Rectal smooth muscle tissue (tissue), 1 donor: ENCODE data around the gene PALM.
"Not testable (repeated sequence)": the region's sequence is repeated elsewhere in the genome, so short reads cannot be mapped to it uniquely, and the experiment has no call there.

Source experiments
- H3K27ac ChIP-seq: one replicate; pipeline ENCODE4 v1.7.0; 2013; ENCODE audit warnings: low read depth, low read length, inconsistent platforms
- H3K27me3 ChIP-seq: one replicate; pipeline ENCODE4 v1.7.0; 2013; ENCODE audit warnings: low read length; ENCODE audit not compliant: control insufficient read depth, insufficient read depth
- H3K36me3 ChIP-seq: one replicate; pipeline ENCODE4 v1.7.0; 2013; ENCODE audit warnings: low read length; ENCODE audit not compliant: control insufficient read depth, insufficient read depth
- H3K4me1 ChIP-seq: one replicate; pipeline ENCODE4 v1.7.0; 2013; ENCODE audit warnings: low read length; ENCODE audit not compliant: control insufficient read depth, insufficient read depth
- H3K4me3 ChIP-seq: one replicate; pipeline ENCODE4 v1.7.0; 2013; ENCODE audit warnings: low read length
- H3K9ac ChIP-seq: one replicate; pipeline ENCODE4 v1.7.0; 2013; ENCODE audit warnings: low read length

The PALM gene

DNA sequence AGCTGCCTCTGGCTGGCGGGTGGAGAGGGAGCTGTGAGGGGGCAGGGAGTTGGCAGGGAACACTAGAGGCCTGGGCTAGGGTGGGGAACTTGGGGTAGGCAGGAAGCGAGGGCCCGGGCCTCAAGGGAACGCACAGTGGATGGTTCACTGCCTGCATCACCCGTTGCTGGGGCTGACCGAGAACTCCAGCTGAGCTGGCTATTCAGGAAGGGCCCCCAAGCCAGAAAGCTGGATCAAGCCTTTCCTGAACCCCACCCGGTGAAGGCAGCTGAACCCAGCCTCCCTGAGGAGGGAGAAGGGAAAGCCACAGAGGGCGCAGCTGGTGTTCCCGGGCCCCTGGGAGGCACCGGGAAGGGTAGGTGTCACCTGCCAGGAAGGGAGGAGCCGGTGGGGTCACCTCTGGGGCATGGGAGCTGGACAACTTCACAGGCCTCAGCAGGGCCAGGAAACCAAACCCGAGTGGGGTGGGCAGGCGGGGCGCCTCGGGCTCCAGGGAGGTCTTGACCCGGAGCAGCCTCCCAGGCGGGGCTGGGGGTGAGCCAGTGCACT, 13.9 kb downstream of the PALM start:
- H3K27me3 ChIP-seq = peaks cover 4% of the 10 kb centered on the region
- H3K4me1 ChIP-seq = no peaks in the 10 kb centered on the region
- no peaks in the 10 kb centered on the region for H3K36me3 ChIP-seq
- H3K27ac ChIP-seq = no peak overlapping the region
- H3K4me3 ChIP-seq = no peak overlapping the region
- no peak overlapping the region for H3K9ac ChIP-seq

DNA sequence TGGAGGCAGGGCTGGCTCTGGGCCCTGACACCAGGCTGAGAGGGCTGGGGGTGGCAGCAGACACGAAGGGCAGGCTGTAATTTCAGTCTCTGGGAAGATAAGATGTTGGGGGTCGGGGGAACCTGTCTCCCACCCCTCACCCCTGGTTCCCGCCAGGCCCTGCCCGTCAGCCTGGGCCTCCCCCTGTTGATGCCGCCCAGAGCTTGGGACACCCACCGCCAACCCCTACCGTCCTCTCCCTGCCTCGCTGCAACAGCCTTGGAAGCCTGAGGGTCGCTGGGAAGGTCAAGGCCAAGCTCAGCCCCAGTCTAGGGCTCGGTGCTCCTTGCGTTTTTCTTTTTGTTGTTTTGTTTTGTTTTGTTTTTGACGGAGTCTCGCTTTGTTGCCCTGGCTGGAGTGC, 14.5 kb downstream of the PALM start:
- Histone ChIP-seq H3K27me3 (peaks cover 3% of the 10 kb centered on the region), H3K27ac (no peak overlapping the region), H3K36me3 (no peaks in the 10 kb centered on the region), H3K4me1 (no peaks in the 10 kb centered on the region), H3K4me3 (no peak overlapping the region), H3K9ac (no peak overlapping the region)

DNA sequence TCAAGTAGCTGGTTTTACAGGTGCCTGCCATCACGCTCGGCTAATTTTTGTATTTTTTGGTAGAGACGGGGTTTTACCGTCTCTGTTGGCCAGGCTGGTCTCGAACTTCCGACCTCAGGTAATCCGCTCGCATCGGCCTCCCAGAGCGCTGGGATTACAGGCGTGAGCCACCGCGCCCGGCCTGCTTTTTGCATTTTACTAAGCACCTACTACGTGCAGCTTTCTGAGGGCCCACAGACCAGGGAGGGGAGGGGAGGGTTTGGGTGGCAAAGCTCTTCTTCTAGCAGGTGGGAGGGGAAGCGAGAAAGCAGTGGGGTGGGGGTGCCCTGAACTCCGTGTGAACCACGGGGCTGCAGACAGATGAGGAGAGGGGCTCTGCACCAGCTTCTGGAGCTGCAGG, 15.0 kb downstream of the PALM start:
- Histone ChIP-seq H3K4me1 (no peaks in the 10 kb centered on the region), H3K27me3 (no peaks in the 10 kb centered on the region), H3K9ac (no peak overlapping the region), H3K4me3 (no peak overlapping the region), H3K36me3 (no peaks in the 10 kb centered on the region), H3K27ac (no peak overlapping the region)

DNA sequence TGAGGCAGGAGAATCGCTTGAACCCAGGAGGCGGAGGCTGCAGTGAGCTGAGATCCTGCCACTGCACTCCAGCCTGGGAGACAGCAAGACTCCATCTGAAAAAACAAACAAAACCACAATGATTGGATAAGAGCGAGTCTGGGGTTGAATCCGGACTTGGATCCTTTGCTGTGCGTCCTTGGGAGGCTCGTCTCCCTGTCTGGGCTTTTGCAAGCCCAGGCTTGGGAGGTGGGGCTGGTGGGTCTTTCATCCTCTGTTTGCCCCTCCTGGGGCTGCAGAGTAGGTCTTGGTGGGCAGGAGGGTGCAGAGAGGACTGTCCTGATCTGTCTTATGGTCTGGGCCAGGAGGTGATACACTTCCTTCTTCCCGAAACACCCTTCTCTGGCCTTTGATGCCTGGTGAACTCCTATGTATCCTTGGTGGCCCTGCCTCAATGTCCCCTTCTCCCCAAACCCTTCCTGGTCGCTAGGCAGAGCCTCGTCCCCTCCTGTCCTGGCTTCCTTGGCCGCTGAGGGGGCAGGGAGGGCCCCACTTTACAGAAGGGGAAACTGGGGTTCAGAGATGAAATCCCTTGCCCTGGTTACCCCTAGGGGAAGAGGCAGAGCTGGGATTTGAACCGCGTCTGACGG, 16.8 kb downstream of the PALM start:
- Histone ChIP-seq H3K27me3 (no peaks in the 10 kb centered on the region), H3K4me1 (no peaks in the 10 kb centered on the region)

DNA sequence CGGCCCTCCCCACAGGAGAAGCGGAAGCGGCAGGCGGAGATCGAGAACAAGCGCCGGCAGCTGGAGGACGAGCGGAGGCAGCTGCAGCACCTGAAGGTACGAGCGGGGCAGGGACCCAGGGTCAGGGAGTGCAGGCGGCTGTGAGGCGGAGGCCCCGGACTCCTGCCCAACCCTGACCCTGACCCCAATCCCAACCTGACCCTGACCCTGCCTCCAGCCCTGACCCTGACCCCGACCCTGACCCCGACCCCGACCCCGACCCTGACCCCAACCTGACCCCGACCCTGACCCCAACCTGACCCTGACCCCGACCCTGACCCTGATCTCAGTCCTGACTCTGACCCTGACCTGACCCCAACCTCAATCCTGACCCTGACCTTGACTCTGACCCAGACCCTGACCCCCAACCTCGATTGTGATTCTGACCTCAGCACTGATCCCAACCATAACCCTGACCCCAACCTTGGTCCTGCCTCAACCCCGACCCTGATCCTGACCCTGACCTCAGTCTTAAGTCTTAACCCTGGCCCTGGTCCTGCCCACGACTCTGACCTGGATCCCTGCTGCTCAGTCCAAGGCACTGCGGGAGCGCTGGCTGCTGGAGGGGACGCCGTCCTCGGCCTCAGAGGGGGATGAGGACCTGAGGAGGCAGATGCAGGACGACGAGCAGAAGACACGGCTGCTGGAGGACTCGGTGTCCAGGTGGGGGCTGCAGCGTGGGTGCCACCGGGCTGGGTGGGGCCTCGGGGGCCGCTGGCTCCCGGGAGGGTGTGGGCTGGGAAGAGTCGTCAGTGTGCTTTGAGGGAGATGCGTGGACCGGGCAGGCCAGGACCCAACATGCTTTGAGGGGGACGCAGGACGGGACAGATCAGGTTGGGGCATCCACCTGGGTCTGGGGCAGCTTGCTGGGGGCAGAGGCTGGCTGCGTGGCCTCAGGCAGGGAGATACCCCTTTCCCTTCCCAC, 18.5 kb downstream of the PALM start:
- Histone ChIP-seq H3K9ac (no peak overlapping the region), H3K36me3 (no peaks in the 10 kb centered on the region), H3K27ac (no peak overlapping the region), H3K4me1 (no peaks in the 10 kb centered on the region), H3K27me3 (no peaks in the 10 kb centered on the region), H3K4me3 (no peak overlapping the region)

More for the DNA sequence above, 16.8 kb downstream of the PALM start:
- Histone ChIP-seq H3K9ac (no peak overlapping the region), H3K4me3 (no peak overlapping the region), H3K36me3 (no peaks in the 10 kb centered on the region), H3K27ac (no peak overlapping the region)

DNA sequence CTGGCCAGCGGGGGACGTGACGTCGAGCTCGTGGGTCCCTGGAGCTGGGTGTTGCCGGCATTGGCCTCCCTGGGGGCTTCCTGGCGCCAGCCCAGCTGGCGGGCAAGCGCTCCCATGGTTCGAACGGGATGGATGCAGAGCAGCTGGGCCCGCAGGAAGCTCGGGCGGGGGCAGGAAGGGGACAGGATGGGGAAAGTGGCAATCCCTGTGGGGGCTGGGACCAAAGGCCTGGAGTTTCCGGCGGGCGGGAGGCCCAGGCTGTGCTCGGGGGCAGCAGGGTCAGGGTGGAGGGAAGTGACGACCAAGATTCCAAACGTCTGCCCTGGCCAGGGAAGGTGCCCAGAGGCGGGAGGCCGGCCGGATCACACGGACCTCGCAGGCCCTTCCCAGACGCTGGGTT, 19.3 kb downstream of the PALM start:
- no peaks in the 10 kb centered on the region for H3K27me3 ChIP-seq
- H3K36me3 ChIP-seq = no peaks in the 10 kb centered on the region
- H3K4me1 ChIP-seq = no peaks in the 10 kb centered on the region
- no peak overlapping the region for H3K4me3 ChIP-seq
- no peak overlapping the region for H3K27ac ChIP-seq
- H3K9ac ChIP-seq = no peak overlapping the region

DNA sequence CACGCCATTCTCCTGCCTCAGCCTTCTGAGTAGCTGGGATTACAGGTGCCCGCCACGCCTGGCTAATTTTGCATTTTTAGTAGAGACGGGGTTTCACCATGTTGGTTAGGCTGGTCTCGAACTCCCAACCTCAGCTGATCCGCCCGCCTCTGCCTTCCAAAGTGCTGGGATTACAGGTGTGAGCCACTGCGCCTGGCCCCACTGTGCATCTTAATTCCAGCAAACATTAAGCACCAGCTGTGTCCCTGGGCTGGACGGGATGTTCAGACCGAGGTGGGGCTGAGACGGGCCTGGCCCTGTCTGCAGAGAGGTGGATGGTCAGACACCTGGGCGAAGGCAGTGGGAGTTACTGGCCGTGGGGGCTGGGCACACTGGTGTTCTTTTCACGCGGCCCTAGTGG, 20.8 kb downstream of the PALM start:
- H3K27ac ChIP-seq, H3K4me1 ChIP-seq, H3K36me3 ChIP-seq: not testable (repeated sequence)

DNA sequence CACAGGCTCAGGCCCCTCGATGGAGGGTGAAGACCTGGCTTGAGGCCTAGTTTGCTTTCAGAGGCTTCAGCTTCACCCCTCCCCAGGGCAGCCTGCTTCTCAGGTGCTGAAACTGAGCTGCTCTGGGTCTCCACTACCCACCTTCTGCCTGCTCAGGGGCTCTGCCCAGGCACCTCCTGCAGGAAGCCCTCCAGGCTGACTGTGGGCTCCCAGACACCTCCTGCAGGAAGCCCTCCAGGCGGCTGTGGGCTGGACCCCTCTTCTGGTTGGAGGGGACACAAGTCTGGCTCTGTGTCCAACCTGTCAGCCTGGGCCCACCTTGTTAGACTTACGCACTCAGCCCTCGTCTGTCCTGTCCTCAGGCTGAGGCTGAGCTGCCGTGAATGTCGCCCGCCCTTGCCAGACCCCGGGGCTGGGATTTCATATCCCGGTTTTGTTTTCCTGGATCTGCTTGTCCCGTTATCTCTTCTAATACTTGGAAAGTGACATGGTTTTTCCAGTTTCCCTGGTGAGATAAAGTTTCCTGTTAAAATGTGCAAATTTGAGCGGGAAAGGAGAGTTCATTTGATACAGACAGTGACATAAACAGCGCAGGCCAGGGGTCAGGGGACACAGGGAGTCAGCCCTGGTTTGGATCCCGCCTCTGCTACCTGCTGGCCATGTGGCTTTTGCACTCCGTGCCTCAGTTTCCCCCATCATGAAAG, 21.4 kb downstream of the PALM start:
- H3K27ac ChIP-seq = no peak overlapping the region
- no peaks in the 10 kb centered on the region for H3K4me1 ChIP-seq
- no peak overlapping the region for H3K4me3 ChIP-seq
- no peaks in the 10 kb centered on the region for H3K27me3 ChIP-seq
- H3K9ac ChIP-seq = no peak overlapping the region
- H3K36me3 ChIP-seq = no peaks in the 10 kb centered on the region

More for the DNA sequence above, 20.8 kb downstream of the PALM start:
- not testable (repeated sequence) for H3K9ac ChIP-seq, H3K27me3 ChIP-seq, H3K4me3 ChIP-seq

DNA sequence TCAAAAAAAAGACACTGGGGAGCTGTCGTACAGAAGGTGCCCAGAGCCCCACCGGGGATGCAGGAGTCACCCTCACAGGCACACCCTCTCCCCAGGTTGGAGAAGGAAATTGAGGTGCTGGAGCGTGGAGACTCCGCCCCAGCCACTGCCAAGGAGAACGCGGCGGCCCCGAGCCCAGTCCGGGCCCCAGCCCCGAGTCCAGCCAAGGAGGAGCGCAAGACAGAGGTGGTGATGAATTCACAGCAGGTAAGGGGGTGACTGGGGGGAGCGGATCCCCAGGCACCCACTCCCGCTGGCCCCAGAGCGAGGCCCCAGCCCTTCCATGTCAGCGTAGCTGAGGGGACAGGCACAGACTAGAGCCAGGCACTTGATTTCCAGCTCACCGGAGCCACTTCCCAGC, 22.3 kb downstream of the PALM start:
- no peak overlapping the region for H3K27ac ChIP-seq
- H3K36me3 ChIP-seq = no peaks in the 10 kb centered on the region
- no peaks in the 10 kb centered on the region for H3K27me3 ChIP-seq
- H3K9ac ChIP-seq = no peak overlapping the region
- H3K4me3 ChIP-seq = no peak overlapping the region
- H3K4me1 ChIP-seq = no peaks in the 10 kb centered on the region

DNA sequence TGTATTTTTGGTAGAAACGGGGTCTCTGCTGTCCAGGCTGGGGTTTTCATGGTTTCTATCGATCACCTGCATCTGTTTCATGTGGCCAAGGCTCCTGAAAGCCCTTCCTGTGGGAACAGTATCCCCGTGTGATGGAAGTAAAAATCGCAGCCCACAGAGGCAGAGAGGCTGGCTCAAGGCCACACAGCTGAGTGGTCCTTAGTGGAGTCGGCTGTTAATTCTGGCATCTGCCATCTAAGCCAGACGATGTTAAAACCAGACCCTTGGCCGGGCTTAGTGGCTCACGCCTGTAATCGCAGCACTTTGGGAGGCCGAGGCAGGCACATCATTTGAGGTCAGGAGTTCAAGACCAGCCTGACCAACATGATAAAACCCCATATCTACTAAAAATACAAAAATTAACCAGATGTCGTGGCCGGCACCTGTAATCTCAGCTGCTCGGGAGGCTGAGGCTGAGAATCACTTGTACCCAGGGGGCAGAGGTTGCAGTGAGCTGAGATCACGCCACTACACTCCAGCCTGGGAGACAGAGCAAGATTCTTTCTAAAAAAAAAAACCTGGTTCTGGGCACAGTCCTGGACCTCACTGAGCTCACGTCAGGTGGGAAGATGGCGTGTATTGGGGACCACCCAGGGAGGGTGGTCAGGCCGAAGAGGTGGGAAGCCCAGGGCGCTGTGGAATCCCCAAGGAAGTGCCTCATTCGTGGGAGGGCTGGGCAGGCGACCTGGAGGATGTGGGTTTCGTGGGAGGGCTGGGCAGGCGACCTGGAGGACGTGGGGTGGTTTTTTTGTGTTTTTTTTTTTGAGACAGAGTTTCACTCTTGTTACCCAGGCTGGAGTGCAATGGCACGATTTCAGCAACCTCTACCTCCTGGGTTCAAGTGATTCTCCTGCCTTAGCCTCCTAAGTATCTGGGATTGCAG, 23.7 kb downstream of the PALM start:
- H3K9ac ChIP-seq = no peak overlapping the region
- H3K27ac ChIP-seq = no peak overlapping the region
- no peak overlapping the region for H3K4me3 ChIP-seq
- H3K4me1 ChIP-seq = no peaks in the 10 kb centered on the region
- H3K36me3 ChIP-seq = no peaks in the 10 kb centered on the region
- no peaks in the 10 kb centered on the region for H3K27me3 ChIP-seq

DNA sequence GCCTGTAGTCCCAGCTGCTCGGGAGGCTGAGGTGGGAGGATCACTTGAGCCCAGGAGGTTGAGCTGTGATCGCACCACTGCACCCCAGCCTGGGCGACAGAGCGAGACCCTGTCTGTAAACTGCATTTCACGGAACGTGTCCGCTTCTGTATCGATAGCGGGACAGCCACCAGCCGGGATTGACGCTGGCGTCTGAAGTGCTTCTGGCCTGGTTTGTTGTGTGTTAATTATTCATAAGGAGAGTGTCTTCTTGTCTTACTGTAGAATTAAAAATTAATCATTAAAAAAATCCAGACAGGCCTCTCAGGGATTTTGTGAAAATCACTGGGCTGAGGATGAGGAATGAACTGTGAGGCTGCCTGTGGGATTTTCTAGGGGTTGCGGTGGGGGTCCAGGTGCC, 26.0 kb downstream of the PALM start:
- H3K27ac ChIP-seq = no peak overlapping the region
- H3K27me3 ChIP-seq = no peaks in the 10 kb centered on the region
- no peak overlapping the region for H3K4me3 ChIP-seq
- no peak overlapping the region for H3K9ac ChIP-seq
- no peaks in the 10 kb centered on the region for H3K4me1 ChIP-seq
- H3K36me3 ChIP-seq = no peaks in the 10 kb centered on the region
